MM.1S (cell line): ENCODE data around the gene ARVCF.

Experiments
- CTCF ChIP-seq: fragments of 300-600 bp; sonication (generic); IDR thresholded peaks from 2 replicates; pipeline ENCODE4 v1.5.1; 2016; ENCODE audit warnings: antibody characterized with exemption, low read length, mixed read lengths
- EZH2 ChIP-seq: fragments of 300-600 bp; sonication (generic); optimal IDR thresholded peaks from 2 replicates; pipeline ENCODE3; 2017; ENCODE audit warnings: low read depth, mild to moderate bottlenecking, antibody characterized with exemption, low read length, mixed read lengths

- TF ChIP-seq CTCF (no peak), EZH2 (no peak)
These were observed 23.9 kb upstream of the ARVCF start for GRCh38 chr22:20040327-20041200.
